Common myeloid progenitor, CD34-positive (primary cell): Measurements from ENCODE around the gene HERC3.

Experiments used
- CTCF ChIA-PET: fragments of 350-600 bp; sonication (Branson Sonifier 250); formaldehyde crosslinking; loops from one replicate; lab custom pipeline; 2021; ENCODE audit warnings: antibody characterized with exemption; lab: Charles Lee
- POLR2A ChIA-PET: fragments of 350-600 bp; sonication (Branson Sonifier 250); formaldehyde crosslinking; loops from one replicate; lab custom pipeline; 2021; ENCODE audit warnings: antibody characterized with exemption; lab: Charles Lee
- DNase-seq, 3 donors: peaks; one replicate each; pipeline versions ENCODE4 v3.0.0 to v3.0.0-alpha.2; 2013
- H3K27ac ChIP-seq, 2 experiments: 1 replicate in 1 of 2; 2 replicates in 1 of 2; pipeline ENCODE4 v1.7.0; 2013; ENCODE audit warnings: inconsistent platforms in 2 of 2, low read length in 2 of 2, mild to moderate bottlenecking in 2 of 2, low read depth in 1 of 2, moderate library complexity in 1 of 2; ENCODE audit not compliant: severe bottlenecking in 2 of 2, insufficient read depth in 1 of 2, poor library complexity in 1 of 2
- H3K27me3 ChIP-seq, 5 experiments: replicated peaks in 2 of 5; 1 replicate in 3 of 5; 2 replicates in 2 of 5; pipeline versions ENCODE4 v1.6.1 to v1.7.0; 2013; ENCODE audit warnings: low read length in 4 of 5, mild to moderate bottlenecking in 2 of 5, moderate library complexity in 2 of 5, inconsistent platforms in 1 of 5; ENCODE audit not compliant: insufficient read depth in 5 of 5, control insufficient read depth in 4 of 5
- H3K36me3 ChIP-seq, 4 experiments: 1 replicate in 2 of 4; 2 replicates in 2 of 4; pipeline versions ENCODE4 v1.6.1 to v1.7.0; 2013; ENCODE audit warnings: low read length in 3 of 4, control low read depth in 1 of 4, mild to moderate bottlenecking in 1 of 4; ENCODE audit not compliant: control insufficient read depth in 4 of 4, insufficient read depth in 4 of 4
- H3K4me1 ChIP-seq, 4 experiments: 1 replicate in 3 of 4; 2 replicates in 1 of 4; pipeline versions ENCODE4 v1.6.1 to v1.7.1; 2013; ENCODE audit warnings: low read length in 3 of 4, mild to moderate bottlenecking in 3 of 4, control low read depth in 1 of 4, inconsistent platforms in 1 of 4, moderate library complexity in 1 of 4; ENCODE audit not compliant: control insufficient read depth in 4 of 4, insufficient read depth in 4 of 4; ENCODE audit errors: control extremely low read depth in 1 of 4
- H3K4me3 ChIP-seq, 7 experiments: 1 replicate in 4 of 7; 2 replicates in 3 of 7; pipeline versions ENCODE4 v1.5.1 to v1.7.0; 2013; ENCODE audit warnings: mild to moderate bottlenecking in 7 of 7, low read length in 6 of 7, moderate library complexity in 6 of 7, inconsistent platforms in 2 of 7, low read depth in 2 of 7, control low read depth in 1 of 7; ENCODE audit not compliant: insufficient read depth in 4 of 7, control insufficient read depth in 1 of 7; ENCODE audit errors: extremely low read depth in 1 of 7
- H3K9me3 ChIP-seq, 5 experiments: 1 replicate in 4 of 5; 2 replicates in 1 of 5; pipeline versions ENCODE4 v1.6.1 to v1.7.1; 2013; ENCODE audit warnings: low read length in 4 of 5, mild to moderate bottlenecking in 2 of 5, inconsistent platforms in 1 of 5, low read depth in 1 of 5, moderate library complexity in 1 of 5; ENCODE audit not compliant: control insufficient read depth in 4 of 5, insufficient read depth in 2 of 5; ENCODE audit errors: control extremely low read depth in 1 of 5
- WGBS: methylation state at CpG from one replicate; pipeline ENCODE4 v1.1.5; 2013; ENCODE audit not compliant: insufficient coverage; 5-methylcytosine and 5-hydroxymethylcytosine counted together

HERC3 gene

DNA sequence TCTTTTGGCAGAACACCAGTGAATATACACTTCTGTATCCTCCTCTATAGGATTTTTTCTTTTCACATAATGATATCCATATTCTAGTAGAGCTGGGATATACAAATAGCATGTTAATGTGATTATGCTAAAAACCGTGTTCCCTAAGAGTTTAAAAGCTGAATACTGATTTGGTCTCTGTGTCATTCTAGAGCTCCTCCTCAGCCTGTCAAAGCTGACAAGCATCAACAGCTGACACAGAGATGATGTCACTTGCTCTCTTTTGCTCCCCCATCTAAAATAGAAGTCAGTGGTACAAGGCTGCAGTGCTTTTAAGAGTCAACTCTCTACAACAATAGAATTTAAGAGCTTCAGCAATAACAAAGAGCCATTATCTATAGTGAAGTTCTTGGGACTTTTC is 17.1 kb upstream of the HERC3 start:
- no peak overlapping the region for H3K27ac ChIP-seq
- no peaks in the 10 kb centered on the region for H3K27me3 ChIP-seq
- H3K9me3 ChIP-seq, result no peaks in the 10 kb centered on the region
- WGBS, result no CpG with 5 or more reads among the region's 1 CpG
- ChIA-PET CTCF (interaction anchor here (2.2 kb wide), 1 partner anchor 20 kb away, joined by 4 read pairs; no protein-coding TSS in a partner anchor), POLR2A (interaction anchor here (1.2 kb wide), 1 partner anchor 61 kb away, joined by 3 read pairs; no protein-coding TSS in a partner anchor)
- no peaks in the 10 kb centered on the region for H3K36me3 ChIP-seq
- no peak overlapping the region for H3K4me3 ChIP-seq
- no peak for DNase-seq
- no peaks in the 10 kb centered on the region for H3K4me1 ChIP-seq

DNA sequence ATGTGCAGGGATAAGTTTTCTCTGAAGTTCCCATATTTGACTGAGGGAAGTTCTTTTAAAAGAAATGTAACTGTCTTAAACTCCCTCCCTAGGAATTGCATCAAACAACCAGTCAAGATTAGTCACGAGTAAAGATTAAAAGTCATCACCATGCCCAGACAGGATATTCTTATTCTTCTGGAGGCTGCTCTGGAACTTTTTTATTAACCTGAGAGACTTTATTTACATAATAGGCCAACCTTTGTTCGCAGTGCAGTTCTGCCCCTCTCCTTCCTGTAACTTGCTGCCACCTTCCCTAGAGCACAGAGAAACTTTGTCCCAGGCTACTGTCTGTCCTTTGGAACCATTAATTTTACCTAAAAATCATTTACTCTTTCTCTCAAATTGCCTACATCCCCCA is 9.8 kb upstream of the HERC3 start:
- CTCF ChIA-PET, result interaction anchor here (3.8 kb wide), 1 partner anchor 42 kb away, joined by 15 read pairs; no protein-coding TSS in a partner anchor
- 82% methylated on average over 2 of the region's 2 CpGs for WGBS

DNA sequence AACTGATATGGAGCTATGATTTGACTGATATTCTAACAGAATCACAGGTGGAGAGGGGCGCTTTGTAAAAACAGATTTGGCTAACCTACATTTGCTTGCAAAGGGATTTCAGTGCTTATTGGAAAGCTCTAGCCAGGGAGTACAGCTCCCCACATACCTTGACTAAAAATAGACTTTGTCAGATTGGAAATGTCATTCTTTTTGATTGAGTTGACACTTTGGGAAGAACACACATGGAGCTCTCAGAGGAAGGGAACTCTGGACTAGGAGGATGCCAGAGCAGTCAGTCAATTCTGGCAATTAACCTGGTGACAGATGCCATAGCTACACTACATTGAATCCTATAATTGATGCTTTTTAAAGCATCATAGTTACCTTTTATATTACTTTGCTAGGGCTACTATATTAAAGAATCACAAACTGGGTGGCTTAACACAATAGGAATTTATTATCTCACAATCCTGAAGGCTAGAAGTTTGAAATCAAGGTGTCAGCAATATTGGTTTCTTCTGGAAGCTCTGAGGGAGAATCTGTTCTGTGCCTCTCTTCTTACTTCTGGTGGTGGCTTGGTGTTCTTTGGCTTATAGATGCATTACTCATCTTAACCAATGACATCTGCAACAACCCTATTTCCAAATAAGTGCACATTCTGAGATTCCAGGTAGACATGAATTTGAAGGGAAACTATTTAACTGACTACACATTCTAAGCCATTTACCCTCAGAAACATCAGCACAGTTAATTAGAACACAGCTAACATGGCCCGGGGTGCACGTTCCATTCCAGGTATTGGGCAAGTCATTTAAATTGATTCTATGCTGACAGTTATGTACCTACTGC is 8.4 kb upstream of the HERC3 start:
- H3K27ac ChIP-seq, result no peak overlapping the region
- H3K27me3 ChIP-seq, result no peaks in the 10 kb centered on the region
- no CpG with 5 or more reads among the region's 3 CpGs for WGBS
- no peaks in the 10 kb centered on the region for H3K4me1 ChIP-seq
- POLR2A ChIA-PET, result no interaction called here
- DNase-seq, result no peak
- no peak overlapping the region for H3K4me3 ChIP-seq
- H3K9me3 ChIP-seq, result peaks cover 0 to 5% (median 2%) of the 10 kb centered on the region in 5 experiments
- CTCF ChIA-PET, result interaction anchor here (0.7 to 3.8 kb wide), 4 partner anchors 16 to 54 kb away, joined by 3 to 15 read pairs (median 5); no protein-coding TSS in a partner anchor
- H3K36me3 ChIP-seq, result no peaks in the 10 kb centered on the region

More for the DNA sequence above, 9.8 kb upstream of the HERC3 start:
- Histone ChIP-seq H3K4me3 (no peak overlapping the region), H3K4me1 (no peaks in the 10 kb centered on the region), H3K27me3 (no peaks in the 10 kb centered on the region), H3K9me3 (peaks cover 0 to 5% (median 2%) of the 10 kb centered on the region in 5 experiments), H3K27ac (no peak overlapping the region), H3K36me3 (no peaks in the 10 kb centered on the region)
- no peak for DNase-seq
- POLR2A ChIA-PET, result no interaction called here

DNA sequence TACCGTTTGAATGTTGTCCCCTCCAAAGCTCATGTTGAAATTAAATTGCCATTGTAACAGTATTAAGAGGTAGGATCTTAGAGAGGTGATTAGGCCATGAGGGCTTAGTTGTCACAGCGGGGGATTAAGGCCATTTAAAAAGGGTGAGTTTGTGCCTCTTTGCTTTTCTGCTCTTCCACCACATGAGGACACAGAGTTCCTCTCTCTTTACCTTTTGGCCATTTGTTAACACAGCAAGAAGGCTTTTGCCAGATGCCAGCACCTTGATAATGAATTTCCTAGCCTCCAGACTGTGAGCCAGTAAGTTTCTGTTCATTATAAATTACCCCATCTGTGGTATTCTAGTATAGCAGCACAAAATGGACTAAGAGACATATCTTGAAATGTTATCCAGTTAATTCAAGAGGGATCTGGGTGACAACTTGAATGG is 7.8 kb upstream of the HERC3 start:
- CTCF ChIA-PET, result interaction anchor here (0.7 to 3.8 kb wide), 3 partner anchors 16 to 44 kb away, joined by 3 to 15 read pairs (median 5); no protein-coding TSS in a partner anchor
- no peaks in the 10 kb centered on the region for H3K27me3 ChIP-seq
- H3K4me3 ChIP-seq, result no peak overlapping the region
- no peaks in the 10 kb centered on the region for H3K4me1 ChIP-seq
- POLR2A ChIA-PET, result no interaction called here
- 83% methylated on average over 1 of the region's 2 CpGs for WGBS
- peaks cover 0 to 5% (median 2%) of the 10 kb centered on the region in 5 experiments for H3K9me3 ChIP-seq
- no peak for DNase-seq
- no peaks in the 10 kb centered on the region for H3K36me3 ChIP-seq
- no peak overlapping the region for H3K27ac ChIP-seq

DNA sequence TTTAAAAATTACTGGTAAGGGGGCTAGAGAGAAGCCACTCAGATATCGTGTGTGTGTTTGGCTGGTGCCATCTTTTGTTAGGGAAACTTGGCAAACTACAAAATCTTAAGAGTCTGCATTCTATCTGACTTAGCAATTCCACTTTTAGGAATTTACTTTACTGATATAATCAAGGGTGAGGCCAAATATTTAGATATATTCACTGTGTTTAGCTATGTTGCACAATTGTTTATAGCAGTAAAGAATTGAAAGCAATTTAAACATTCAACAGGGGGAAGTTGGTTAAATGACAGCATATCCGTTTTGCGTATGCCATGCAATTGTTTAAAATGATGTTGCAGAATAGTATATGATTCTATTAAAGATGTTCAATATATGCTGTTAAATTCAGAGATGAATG is 6.4 kb upstream of the HERC3 start:
- no peak for DNase-seq
- CTCF ChIA-PET, result interaction anchor here (3.8 kb wide), 1 partner anchor 46 kb away, joined by 15 read pairs; no protein-coding TSS in a partner anchor
- no CpG with 5 or more reads among the region's 3 CpGs for WGBS
- POLR2A ChIA-PET, result no interaction called here
- H3K4me3 ChIP-seq, result no peak overlapping the region
- H3K36me3 ChIP-seq, result no peaks in the 10 kb centered on the region
- no peaks in the 10 kb centered on the region for H3K27me3 ChIP-seq
- H3K27ac ChIP-seq, result no peak overlapping the region
- no peaks in the 10 kb centered on the region for H3K4me1 ChIP-seq
- peaks cover 0 to 5% (median 2%) of the 10 kb centered on the region in 5 experiments for H3K9me3 ChIP-seq

DNA sequence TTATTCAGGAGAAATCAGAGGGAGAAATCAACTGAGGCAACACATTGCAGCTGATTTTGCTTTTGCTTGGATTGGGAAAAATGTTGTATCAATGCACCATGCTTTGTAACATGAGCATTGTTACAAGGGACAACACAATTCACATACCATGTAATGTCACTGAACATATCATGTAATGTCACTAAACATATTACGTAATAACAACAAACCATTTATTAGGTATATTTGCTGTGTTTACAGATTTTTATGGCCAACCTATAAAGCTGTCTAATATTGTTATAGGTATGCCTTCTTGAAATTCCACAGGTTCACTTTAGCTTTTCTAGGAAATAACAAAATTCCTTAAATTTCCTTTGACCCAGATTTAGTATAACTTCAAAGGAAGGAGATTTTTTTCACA is 5.0 kb upstream of the HERC3 start:
- ChIA-PET POLR2A (no interaction called here), CTCF (no interaction called here)
- Histone ChIP-seq H3K27me3 (no peaks in the 10 kb centered on the region), H3K9me3 (peaks cover 0 to 4% (median 2%) of the 10 kb centered on the region in 5 experiments), H3K4me1 (peaks cover 4 to 11% (median 7%) of the 10 kb centered on the region in 4 experiments), H3K27ac (no peak overlapping the region), H3K36me3 (no peaks in the 10 kb centered on the region), H3K4me3 (no peak overlapping the region)
- no peak for DNase-seq
- WGBS, result no CpG with 5 or more reads among the region's 1 CpG
